Smooth muscle cell (in vitro differentiated cells): ENCODE data around the gene MKS1. TPM values are rescaled to one million over a fixed set of nuclear protein-coding genes. Genes with fewer than 3 reads are reported as not detected.

Experiments used
- DNase-seq: peaks from one replicate; lab custom pipeline; 2025; ENCODE audit not compliant: unreplicated experiment; lab: John Stamatoyannopoulos, UW
- H2AFZ ChIP-seq: fragments of 200-600 bp; sonication (generic); 2 replicates; pipeline ENCODE4 v1.6.0; 2016; ENCODE audit warnings: antibody characterized with exemption, low read depth, mild to moderate bottlenecking
- H3F3A ChIP-seq: fragments of 200-600 bp; sonication (generic); 2 replicates; pipeline ENCODE4 v1.6.0; 2017; ENCODE audit warnings: antibody characterized with exemption, low read depth
- H3K27ac ChIP-seq: fragments of 200-600 bp; sonication (generic); 2 replicates; pipeline ENCODE4 v1.5.1; 2016; ENCODE audit warnings: low read depth, mild to moderate bottlenecking
- H3K27me3 ChIP-seq: fragments of 200-600 bp; sonication (generic); 2 replicates; pipeline ENCODE4 v1.6.1; 2016; ENCODE audit warnings: low read depth, mild to moderate bottlenecking
- H3K36me3 ChIP-seq: fragments of 200-600 bp; sonication (generic); 2 replicates; pipeline ENCODE4 v1.5.1; 2016; ENCODE audit warnings: low read depth
- H3K4me1 ChIP-seq: fragments of 200-600 bp; sonication (generic); 2 replicates; pipeline ENCODE4 v1.5.1; 2016; ENCODE audit warnings: low read depth
- H3K4me2 ChIP-seq: fragments of 200-600 bp; sonication (generic); 2 replicates; pipeline ENCODE4 v1.6.0; 2016; ENCODE audit warnings: mild to moderate bottlenecking
- H3K4me3 ChIP-seq: fragments of 200-600 bp; sonication (generic); 2 replicates; pipeline ENCODE4 v1.5.1; 2016; ENCODE audit warnings: mild to moderate bottlenecking
- H3K79me2 ChIP-seq: fragments of 200-600 bp; sonication (generic); 2 replicates; pipeline ENCODE4 v1.6.0; 2016; ENCODE audit warnings: low read depth, mild to moderate bottlenecking
- H3K9ac ChIP-seq: fragments of 200-600 bp; sonication (generic); 2 replicates; pipeline ENCODE4 v1.6.0; 2016; ENCODE audit warnings: low read depth
- H3K9me3 ChIP-seq: fragments of 200-600 bp; sonication (generic); replicated peaks from 2 replicates; pipeline ENCODE4 v1.5.1; 2016; ENCODE audit warnings: low read depth
- H4K20me1 ChIP-seq: fragments of 200-600 bp; sonication (generic); 2 replicates; pipeline ENCODE4 v1.6.0; 2016; ENCODE audit warnings: low read depth
- CTCF ChIP-seq: fragments of 200-600 bp; sonication (generic); IDR thresholded peaks from 2 replicates; pipeline ENCODE4 v1.5.1; 2017; ENCODE audit warnings: borderline replicate concordance, mild to moderate bottlenecking, antibody characterized with exemption; ENCODE audit not compliant: insufficient read depth, poor library complexity, severe bottlenecking
- WGBS: methylation state at CpG from one replicate; pipeline ENCODE4 v1.1.7; 2016; ENCODE audit warnings: low lambda C conversion rate; 5-methylcytosine and 5-hydroxymethylcytosine counted together
- polyA plus RNA-seq: library from polyadenylated mRNA; unstranded; fragments of >200 nt; fragmentation: Nextera tagmentation; extraction: Ambion mirVana; gene quantifications from 2 replicates; pipeline ENCODE4 v1.2.1, GENCODE V29; 2016
- total RNA-seq: library from RNA; depleted of rRNA; stranded (reverse); fragments of >200 nt; gene quantifications from 2 replicates; pipeline ENCODE4 v1.2.3, GENCODE V29; 2014

MKS1 gene
- total and polyA plus RNA-seq, 2 experiments from 2014 or later: 15.6 to 22.8 TPM

- H3F3A ChIP-seq: peaks cover 7% of the 10 kb centered on the region
- no peak for DNase-seq
- no peaks in the 10 kb centered on the region for H3K9me3 ChIP-seq
- H3K4me3 ChIP-seq: no peak overlapping the region
- no peaks in the 10 kb centered on the region for H4K20me1 ChIP-seq
- H3K36me3 ChIP-seq: no peaks in the 10 kb centered on the region
- H3K27me3 ChIP-seq: no peaks in the 10 kb centered on the region
- H2AFZ ChIP-seq: no peak overlapping the region
- no peak for TF ChIP-seq CTCF
- H3K79me2 ChIP-seq: no peaks in the 10 kb centered on the region
- H3K27ac ChIP-seq: no peak overlapping the region
- H3K4me1 ChIP-seq: peaks cover 8% of the 10 kb centered on the region
- no peak overlapping the region for H3K4me2 ChIP-seq
- WGBS: 94% methylated on average over 3 of the region's 3 CpGs
- no peak overlapping the region for H3K9ac ChIP-seq
These were observed 8.7 kb upstream of the MKS1 start for GRCh38 chr17:58227733-58228132.

- H3K4me2 ChIP-seq: peak overlapping the region; percentile 74
- no peak for TF ChIP-seq CTCF
These were observed 5.3 kb upstream of the MKS1 start for GRCh38 chr17:58224315-58224714.

GRCh38 chr17:58219789-58220183 is 731 bp upstream of the MKS1 start:
- H3K27me3 ChIP-seq: no peaks in the 10 kb centered on the region
- peak overlapping the region; percentile 9 for H3K9ac ChIP-seq
- 92% methylated on average over 7 of the region's 7 CpGs for WGBS
- peak overlapping the region; percentile 83 for H2AFZ ChIP-seq
- no peak overlapping the region for H3K27ac ChIP-seq
- DNase-seq: no peak
- H4K20me1 ChIP-seq: no peaks in the 10 kb centered on the region
- H3K4me3 ChIP-seq: peak overlapping the region; percentile 75
- H3K4me2 ChIP-seq: peak overlapping the region; percentile 88
- no peaks in the 10 kb centered on the region for H3F3A ChIP-seq
- TF ChIP-seq CTCF: no peak
- H3K4me1 ChIP-seq: peaks cover 5% of the 10 kb centered on the region
- no peaks in the 10 kb centered on the region for H3K9me3 ChIP-seq
- no peaks in the 10 kb centered on the region for H3K79me2 ChIP-seq
- H3K36me3 ChIP-seq: no peaks in the 10 kb centered on the region

More at GRCh38 chr17:58224315-58224714, 5.3 kb upstream of the MKS1 start:
- Histone ChIP-seq H3K4me3 (no peak overlapping the region), H4K20me1 (no peaks in the 10 kb centered on the region), H3K27ac (peak overlapping the region; percentile 80), H3K27me3 (no peaks in the 10 kb centered on the region), H3K36me3 (no peaks in the 10 kb centered on the region), H3K9ac (peak overlapping the region; percentile 58), H2AFZ (peak overlapping the region; percentile 29), H3K4me1 (peaks cover 11% of the 10 kb centered on the region), H3K79me2 (no peaks in the 10 kb centered on the region), H3K9me3 (no peaks in the 10 kb centered on the region), H3F3A (no peaks in the 10 kb centered on the region)
- DNase-seq: no peak
- WGBS: 40% methylated on average over 1 of the region's 1 CpG

- Histone ChIP-seq H4K20me1 (no peaks in the 10 kb centered on the region), H3K27ac (no peak overlapping the region), H3K9me3 (no peaks in the 10 kb centered on the region), H3K4me3 (no peak overlapping the region), H3K79me2 (no peaks in the 10 kb centered on the region), H3F3A (no peaks in the 10 kb centered on the region), H3K27me3 (no peaks in the 10 kb centered on the region), H2AFZ (no peak overlapping the region), H3K4me2 (no peak overlapping the region), H3K4me1 (peaks cover 5% of the 10 kb centered on the region), H3K36me3 (no peaks in the 10 kb centered on the region), H3K9ac (no peak overlapping the region)
- TF ChIP-seq CTCF: no peak
- DNase-seq: no peak
- 97% methylated on average over 3 of the region's 3 CpGs for WGBS
These were observed 1.3 kb downstream of the MKS1 start for GRCh38 chr17:58217766-58218165.
